Activated B cell treated with CpG ODN at 0.5 μM for 24 hours (primary cell): ENCODE measurements around the gene FHIT. TPM values are rescaled to one million over a fixed set of nuclear protein-coding genes. Genes with fewer than 3 reads are reported as not detected.

Experiments
- ATAC-seq: fragments of 200-7000 bp; cut with Tn5 transposase; one replicate; pipeline ENCODE4 v1.10.0; 2021; ENCODE audit warnings: low read depth, mild to moderate bottlenecking, moderate library complexity
- CTCF ChIA-PET: fragments of 350-600 bp; sonication (Branson Sonifier 250); formaldehyde crosslinking; loops from one replicate; lab custom pipeline; 2021; ENCODE audit warnings: antibody characterized with exemption; lab: Charles Lee
- POLR2A ChIA-PET: fragments of 350-600 bp; sonication (Branson Sonifier 250); formaldehyde crosslinking; loops from one replicate; lab custom pipeline; 2021; ENCODE audit warnings: antibody characterized with exemption; lab: Charles Lee
- DNase-seq: peaks from one replicate; pipeline ENCODE4 v3.0.0; 2022
- H3K27ac Mint-ChIP-seq: one replicate; pipeline ENCODE4 v1.8.0; 2020; ENCODE audit warnings: mixed read lengths
- H3K27me3 Mint-ChIP-seq: one replicate; pipeline ENCODE4 v1.8.0; 2021; ENCODE audit warnings: mixed read lengths
- H3K36me3 Mint-ChIP-seq: one replicate; pipeline ENCODE4 v1.8.0; 2021; ENCODE audit warnings: low read depth, mixed read lengths
- H3K4me1 Mint-ChIP-seq: one replicate; pipeline ENCODE4 v1.8.0; 2021; ENCODE audit warnings: mixed read lengths
- H3K4me3 Mint-ChIP-seq: one replicate; pipeline ENCODE4 v1.8.0; 2020; ENCODE audit warnings: mild to moderate bottlenecking, mixed read lengths
- H3K9me3 Mint-ChIP-seq: one replicate; pipeline ENCODE4 v1.8.0; 2020; ENCODE audit warnings: mixed read lengths
- intact Hi-C: fragments of 100-400 bp; cut with micrococcal nuclease; formaldehyde crosslinking; loops from one replicate; pipeline ENCODE4 v1.15.1; 2024
- total RNA-seq: library from RNA; stranded (reverse); gene quantifications from 2 replicates; pipeline ENCODE4 v1.2.3, GENCODE V29; 2022
- TF ChIP-seq, protein P1 (sequence below): fragments of 200-600 bp; IDR thresholded peaks from one replicate; pipeline ENCODE4 v1.8.0; 2022; ENCODE audit warnings: antibody characterized with exemption, mild to moderate bottlenecking

Gene FHIT
- total RNA-seq, 1 donor from 2014 or later: 5.5 TPM

DNA sequence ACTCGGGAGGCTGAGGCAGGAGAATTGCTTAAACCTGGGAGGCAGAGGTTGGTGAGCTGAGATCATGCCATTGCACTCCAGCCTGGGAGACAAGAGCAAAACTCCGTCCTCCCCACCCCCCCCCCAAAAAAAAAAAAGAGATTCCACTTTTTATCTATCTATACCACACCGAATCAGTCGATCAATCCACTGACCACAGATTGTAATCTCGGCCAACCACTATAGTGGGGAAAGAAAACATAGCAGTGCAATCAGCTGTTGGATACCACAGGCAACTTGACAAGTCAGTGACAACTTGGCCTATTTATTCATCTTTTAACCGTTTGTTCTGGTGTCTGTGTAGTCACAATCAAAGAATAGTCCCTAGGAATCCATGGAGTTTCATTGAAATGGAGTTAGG is 299.2 kb downstream of the FHIT start:
- CTCF ChIA-PET: no interaction called here
- Mint-ChIP-seq H3K36me3 (no peaks in the 10 kb centered on the region), H3K4me3 (no peak overlapping the region), H3K27ac (no peak overlapping the region), H3K27me3 (no peaks in the 10 kb centered on the region), H3K4me1 (no peaks in the 10 kb centered on the region), H3K9me3 (peaks cover 13% of the 10 kb centered on the region)
- POLR2A ChIA-PET: no interaction called here
- intact Hi-C loops: no loop called here
- ATAC-seq (no peak), DNase-seq (no peak)
- TF ChIP-seq, protein P1, sequence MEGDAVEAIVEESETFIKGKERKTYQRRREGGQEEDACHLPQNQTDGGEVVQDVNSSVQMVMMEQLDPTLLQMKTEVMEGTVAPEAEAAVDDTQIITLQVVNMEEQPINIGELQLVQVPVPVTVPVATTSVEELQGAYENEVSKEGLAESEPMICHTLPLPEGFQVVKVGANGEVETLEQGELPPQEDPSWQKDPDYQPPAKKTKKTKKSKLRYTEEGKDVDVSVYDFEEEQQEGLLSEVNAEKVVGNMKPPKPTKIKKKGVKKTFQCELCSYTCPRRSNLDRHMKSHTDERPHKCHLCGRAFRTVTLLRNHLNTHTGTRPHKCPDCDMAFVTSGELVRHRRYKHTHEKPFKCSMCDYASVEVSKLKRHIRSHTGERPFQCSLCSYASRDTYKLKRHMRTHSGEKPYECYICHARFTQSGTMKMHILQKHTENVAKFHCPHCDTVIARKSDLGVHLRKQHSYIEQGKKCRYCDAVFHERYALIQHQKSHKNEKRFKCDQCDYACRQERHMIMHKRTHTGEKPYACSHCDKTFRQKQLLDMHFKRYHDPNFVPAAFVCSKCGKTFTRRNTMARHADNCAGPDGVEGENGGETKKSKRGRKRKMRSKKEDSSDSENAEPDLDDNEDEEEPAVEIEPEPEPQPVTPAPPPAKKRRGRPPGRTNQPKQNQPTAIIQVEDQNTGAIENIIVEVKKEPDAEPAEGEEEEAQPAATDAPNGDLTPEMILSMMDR: no peak

DNA sequence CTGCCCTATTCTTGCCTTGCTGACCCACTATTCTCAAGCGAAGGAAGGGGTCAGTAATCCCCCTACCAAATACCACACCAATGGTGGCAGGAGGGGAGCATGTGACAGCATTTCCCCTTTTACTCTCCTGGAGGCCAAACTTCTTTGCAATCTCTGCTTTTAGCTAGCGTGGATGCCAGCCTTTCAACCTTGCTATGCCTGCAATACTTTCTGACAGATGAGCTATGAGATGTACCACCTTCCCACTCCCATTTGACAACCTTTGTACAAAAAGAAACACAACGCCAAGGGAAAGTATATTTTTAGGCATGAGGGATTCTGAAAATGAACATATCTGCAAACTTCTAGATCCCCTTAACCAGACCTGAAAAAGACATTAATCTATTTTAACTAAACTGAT is 302.1 kb downstream of the FHIT start:
- no peaks in the 10 kb centered on the region for H3K4me1 Mint-ChIP-seq
- no peak overlapping the region for H3K27ac Mint-ChIP-seq
- ATAC-seq (no peak), DNase-seq (no peak)
- no peaks in the 10 kb centered on the region for H3K27me3 Mint-ChIP-seq
- CTCF ChIA-PET: interaction anchor here (1.0 to 1.4 kb wide), 2 partner anchors 1375 to 1738 kb away, joined by 3 to 4 read pairs; no protein-coding TSS in a partner anchor
- POLR2A ChIA-PET: no interaction called here
- TF ChIP-seq, protein P1: no peak
- H3K4me3 Mint-ChIP-seq: no peak overlapping the region
- H3K36me3 Mint-ChIP-seq: no peaks in the 10 kb centered on the region
- H3K9me3 Mint-ChIP-seq: peaks cover 4% of the 10 kb centered on the region
- intact Hi-C loops: no loop called here

DNA sequence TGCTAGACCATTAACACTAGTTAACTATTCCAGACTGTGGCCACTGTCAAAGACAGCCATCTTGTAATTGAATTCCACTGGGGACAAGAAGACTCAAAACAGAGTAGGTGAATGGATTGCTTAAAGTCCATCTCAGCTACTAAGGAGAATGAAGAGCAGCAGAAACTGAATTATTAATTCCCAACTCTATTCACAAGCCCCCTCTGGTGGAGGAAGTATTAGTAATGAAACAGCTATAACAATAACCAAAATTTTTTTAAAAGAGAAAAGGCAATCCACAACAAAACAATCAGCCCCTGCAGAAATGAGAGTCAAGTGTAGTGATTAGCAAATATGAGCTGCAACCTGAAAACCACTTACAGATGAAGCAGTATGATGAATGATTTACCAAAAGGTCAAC is 302.8 kb downstream of the FHIT start:
- no peak for DNase-seq
- ChIA-PET CTCF (interaction anchor here (1.0 kb wide), 1 partner anchor 1737 kb away, joined by 3 read pairs; no protein-coding TSS in a partner anchor), POLR2A (no interaction called here)
- intact Hi-C loops: no loop called here
- Mint-ChIP-seq H3K4me3 (no peak overlapping the region), H3K27ac (no peak overlapping the region), H3K9me3 (peaks cover 4% of the 10 kb centered on the region), H3K27me3 (no peaks in the 10 kb centered on the region), H3K36me3 (no peaks in the 10 kb centered on the region), H3K4me1 (no peaks in the 10 kb centered on the region)
- no peak for ATAC-seq
- TF ChIP-seq, protein P1: no peak

DNA sequence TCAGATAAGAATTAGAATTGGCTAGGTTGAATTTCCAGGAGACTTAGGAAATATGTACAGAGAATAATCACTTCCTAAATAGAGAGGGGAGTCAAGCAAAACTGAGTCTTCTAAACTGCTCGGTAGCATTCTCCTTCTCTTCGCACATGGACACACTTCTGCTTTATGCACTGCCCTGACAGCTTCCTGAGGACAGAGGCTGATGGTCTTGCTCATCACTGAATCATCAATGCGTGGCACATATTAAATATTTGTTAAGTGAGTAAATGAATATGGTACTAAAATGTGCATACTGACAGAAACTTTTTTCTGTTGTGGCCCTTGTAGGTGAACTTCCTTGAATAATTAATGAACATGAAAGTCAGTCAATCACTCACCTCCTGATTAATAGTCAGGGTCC is 315.5 kb downstream of the FHIT start:
- H3K27me3 Mint-ChIP-seq: no peaks in the 10 kb centered on the region
- POLR2A ChIA-PET: no interaction called here
- ATAC-seq (no peak), DNase-seq (no peak)
- H3K4me1 Mint-ChIP-seq: no peaks in the 10 kb centered on the region
- H3K4me3 Mint-ChIP-seq: no peak overlapping the region
- intact Hi-C loops: no loop called here
- H3K9me3 Mint-ChIP-seq: no peaks in the 10 kb centered on the region
- CTCF ChIA-PET: no interaction called here
- H3K27ac Mint-ChIP-seq: no peak overlapping the region
- no peaks in the 10 kb centered on the region for H3K36me3 Mint-ChIP-seq
- TF ChIP-seq, protein P1: no peak

DNA sequence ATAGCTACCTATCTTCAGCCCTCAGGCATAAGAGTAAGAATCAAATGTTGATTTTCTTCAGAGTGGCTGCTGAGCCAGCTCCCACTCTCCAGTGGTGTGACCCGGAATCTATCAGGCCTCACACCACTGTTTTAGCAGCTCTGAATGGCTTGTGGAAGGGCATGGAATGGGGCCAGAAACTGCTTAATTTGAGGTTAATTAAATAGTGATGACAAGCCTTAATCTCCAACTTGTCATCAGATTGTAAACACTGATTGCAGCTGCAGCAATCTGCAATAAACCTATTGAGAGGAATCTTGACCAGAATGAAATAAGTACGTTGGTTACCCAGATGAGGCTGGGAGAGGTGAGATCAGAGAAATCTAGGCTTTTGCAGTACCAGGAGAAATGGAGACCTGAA is 317.4 kb downstream of the FHIT start:
- Mint-ChIP-seq H3K9me3 (no peaks in the 10 kb centered on the region), H3K27ac (no peak overlapping the region)
- POLR2A ChIA-PET: no interaction called here

More for the DNA sequence above, 317.4 kb downstream of the FHIT start:
- ATAC-seq (no peak), DNase-seq (no peak)
- H3K4me1 Mint-ChIP-seq: no peaks in the 10 kb centered on the region
- no peaks in the 10 kb centered on the region for H3K27me3 Mint-ChIP-seq
- no peak overlapping the region for H3K4me3 Mint-ChIP-seq
- no peaks in the 10 kb centered on the region for H3K36me3 Mint-ChIP-seq
- TF ChIP-seq, protein P1: no peak
- intact Hi-C loops: no loop called here
- CTCF ChIA-PET: no interaction called here
